ENCODE results near the gene CHM.
"Not testable (repeated sequence)": the region's sequence is repeated elsewhere in the genome, so short reads cannot be mapped to it uniquely, and the experiment has no call there.

Gene CHM

DNA sequence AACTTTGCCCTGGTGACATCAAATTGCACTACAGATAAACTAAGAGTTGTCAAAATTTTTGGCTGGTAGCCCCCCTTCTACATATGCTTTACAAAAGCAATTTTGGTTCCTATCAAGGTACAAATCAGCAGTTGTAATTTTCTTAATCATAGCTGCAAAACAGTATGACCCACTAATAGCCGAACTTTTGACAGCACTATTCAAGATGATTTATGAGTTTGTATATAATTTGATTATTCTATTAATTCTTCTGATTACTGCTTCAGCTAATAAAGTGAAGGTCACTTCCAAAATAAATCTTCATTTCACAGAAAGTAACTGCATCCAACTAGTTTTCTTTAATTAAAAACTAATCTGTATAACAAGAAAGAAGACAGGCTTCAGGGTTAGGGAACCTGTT lies 119.6 kb downstream of the CHM start:
- no peak for DNase-seq (ENCODE audit: low read depth)
- no peak overlapping the region for H3K4me3 ChIP-seq (ENCODE audit: low read depth, low read length)

DNA sequence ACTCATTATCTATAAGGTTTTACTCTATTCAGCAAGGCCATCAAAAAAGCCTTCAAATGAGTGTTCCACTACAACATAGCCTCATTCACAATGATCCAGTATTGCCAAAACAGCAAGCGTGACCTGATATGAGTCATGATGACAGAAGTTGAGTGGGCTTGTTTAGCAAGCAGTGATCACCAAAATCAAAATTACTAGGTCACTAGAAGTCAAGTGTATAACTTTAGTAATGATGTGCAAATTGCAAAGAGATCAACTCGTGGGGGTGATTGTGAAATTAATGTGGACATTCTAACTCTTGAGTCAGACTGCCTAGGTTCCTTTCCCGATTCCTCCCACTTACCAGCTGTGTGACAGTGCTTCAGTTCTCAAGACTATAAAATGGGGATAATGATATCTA lies 124.5 kb downstream of the CHM start:
- no peak overlapping the region for H3K4me3 ChIP-seq (ENCODE audit: low read depth, low read length)
- peak; percentile 74 for DNase-seq (ENCODE audit: low read depth)

DNA sequence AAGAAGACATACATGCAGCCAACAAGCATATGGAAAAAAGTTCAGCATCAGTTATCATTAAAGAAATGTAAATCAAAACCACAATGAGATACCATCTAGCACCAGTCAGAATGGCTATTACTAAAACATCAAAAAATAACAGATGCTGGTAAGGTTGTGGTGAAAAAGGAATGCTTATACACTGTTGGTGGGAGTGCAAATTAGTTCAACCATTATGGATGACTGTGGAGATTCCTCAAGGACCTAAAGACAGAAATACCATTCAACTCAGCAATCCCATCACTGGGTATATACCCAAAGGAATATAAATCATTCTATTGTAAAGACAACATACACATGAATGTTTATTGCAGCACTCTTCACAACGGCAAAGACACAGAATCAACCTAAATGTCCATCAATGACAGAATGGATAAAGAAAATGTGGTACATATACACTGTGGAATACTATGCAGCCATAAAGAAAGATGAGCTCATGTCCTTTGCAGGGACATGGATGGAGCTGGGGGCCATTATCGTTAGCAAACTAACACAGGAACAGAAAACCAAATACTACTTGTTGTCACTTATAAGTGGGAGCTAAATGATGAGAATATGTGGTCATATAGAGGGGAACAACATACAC lies 130.6 kb downstream of the CHM start:
- not testable (repeated sequence) for DNase-seq (ENCODE audit: low read depth); H3K4me3 ChIP-seq (ENCODE audit: low read depth, low read length)

DNA sequence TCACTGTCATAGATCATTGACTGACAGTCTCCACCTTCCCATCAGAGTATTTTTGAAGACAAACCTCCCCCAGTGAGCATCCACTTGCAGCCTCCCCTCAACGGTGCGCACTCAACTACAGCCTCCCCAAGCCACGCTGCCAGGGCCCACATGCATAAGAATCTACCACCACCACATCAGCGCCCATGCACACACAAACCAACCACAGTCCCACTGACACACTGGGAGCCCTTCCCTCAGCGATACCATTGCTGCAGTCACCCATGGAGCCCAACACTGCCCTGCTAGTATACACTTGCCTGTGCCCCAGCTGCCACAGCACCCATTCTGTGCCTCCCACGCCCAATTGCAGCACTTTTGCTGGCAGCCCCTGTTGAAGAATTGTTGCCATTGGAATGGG lies 132.9 kb downstream of the CHM start:
- no peak for DNase-seq (ENCODE audit: low read depth)
- no peak overlapping the region for H3K4me3 ChIP-seq (ENCODE audit: low read depth, low read length)

DNA sequence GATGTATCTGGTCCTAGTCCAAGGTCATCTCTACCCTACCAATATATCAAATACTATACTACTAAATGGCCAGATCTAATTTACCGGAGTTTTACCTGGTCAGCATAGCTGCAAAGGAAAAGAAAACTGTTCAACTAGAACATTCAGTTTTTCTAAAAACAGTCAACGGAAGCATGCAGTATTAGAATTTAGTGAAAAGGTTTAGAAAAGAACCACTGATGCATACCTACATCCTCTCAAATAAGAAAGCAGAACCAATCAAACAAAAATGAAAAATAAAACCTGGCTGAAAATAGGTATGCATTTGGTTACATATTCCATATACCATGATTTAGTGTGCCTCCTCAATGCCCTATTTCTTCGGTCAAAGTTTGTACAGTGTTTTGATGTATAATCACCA lies 140.0 kb downstream of the CHM start:
- DNase-seq (ENCODE audit: low read depth) = no peak
- H3K4me3 ChIP-seq (ENCODE audit: low read depth, low read length) = no peak overlapping the region

DNA sequence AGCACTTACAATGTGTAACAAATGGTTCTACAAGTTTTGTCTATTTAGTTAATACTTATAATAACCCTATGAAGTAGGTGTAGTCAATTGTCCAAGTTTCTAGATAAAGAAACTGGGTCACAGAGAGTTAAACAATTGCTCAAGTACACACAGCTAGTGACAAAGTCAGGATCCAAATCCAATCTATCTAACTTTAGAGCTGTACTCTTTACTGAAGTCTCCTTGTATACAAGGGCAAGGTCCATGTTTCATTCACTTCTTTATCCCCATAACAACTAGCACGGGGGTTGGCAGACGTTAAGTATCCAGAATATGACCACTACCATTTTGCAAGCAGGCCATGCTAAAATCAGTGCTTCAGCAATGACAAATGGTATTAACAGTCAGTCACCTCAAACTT lies 141.0 kb downstream of the CHM start:
- no peak overlapping the region for H3K4me3 ChIP-seq (ENCODE audit: low read depth, low read length)
- DNase-seq (ENCODE audit: low read depth) = no peak

DNA sequence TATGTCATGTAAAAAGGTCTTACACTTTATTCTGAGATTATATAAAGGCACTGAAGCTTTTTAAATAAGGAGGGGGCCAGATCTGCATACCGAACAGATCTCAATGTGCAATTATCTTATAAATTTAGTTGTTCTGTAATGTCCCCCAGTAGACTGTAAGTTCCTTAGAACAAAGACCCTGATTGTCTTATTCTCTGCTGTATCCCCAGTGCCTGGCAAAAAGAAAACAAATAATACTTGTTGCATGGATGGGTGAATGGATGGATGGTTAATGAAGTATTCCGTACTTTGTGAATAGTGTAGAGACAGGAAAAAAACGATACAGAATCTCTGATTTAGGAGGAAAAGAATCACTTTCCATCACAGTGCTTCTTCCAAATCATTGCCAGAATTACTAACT lies 141.5 kb downstream of the CHM start:
- no peak for DNase-seq (ENCODE audit: low read depth)
- no peak overlapping the region for H3K4me3 ChIP-seq (ENCODE audit: low read depth, low read length)

DNA sequence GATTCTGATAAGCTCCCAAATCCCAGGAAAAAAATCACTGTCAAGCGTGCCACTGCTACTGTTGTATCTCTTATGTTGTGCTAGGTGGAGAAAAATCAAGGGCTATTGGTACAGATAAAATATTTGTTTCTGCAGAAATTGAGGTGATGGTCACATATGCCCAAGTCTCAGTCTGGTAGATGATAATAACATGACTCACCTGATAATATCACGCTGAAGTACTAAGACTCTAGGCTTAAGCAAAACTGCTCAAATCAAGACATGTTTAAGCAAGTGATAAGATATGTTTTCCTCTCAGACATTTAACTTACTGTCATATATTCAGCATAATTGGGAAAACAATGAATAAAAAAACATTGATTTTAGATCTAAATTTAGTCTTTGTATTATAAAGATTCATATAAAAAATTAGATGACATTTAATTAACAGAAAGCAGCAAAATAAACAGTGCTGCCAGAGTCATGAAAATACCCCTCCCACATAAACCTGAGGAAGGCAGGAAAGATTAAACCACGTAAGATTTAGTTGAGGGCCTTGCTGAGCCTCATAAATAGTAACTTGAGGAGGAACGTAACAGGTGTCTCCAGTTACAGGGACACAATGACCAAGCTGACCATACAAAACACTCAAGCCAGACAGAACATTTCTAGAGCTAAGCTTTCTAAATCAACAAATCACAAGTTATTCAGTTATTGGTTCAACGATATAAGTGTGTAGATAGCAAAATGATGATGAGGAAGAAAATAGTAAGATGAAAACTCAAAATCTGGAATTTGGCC lies 143.5 kb downstream of the CHM start:
- no peak for DNase-seq (ENCODE audit: low read depth)
- H3K4me3 ChIP-seq (ENCODE audit: low read depth, low read length) = no peak overlapping the region

DNA sequence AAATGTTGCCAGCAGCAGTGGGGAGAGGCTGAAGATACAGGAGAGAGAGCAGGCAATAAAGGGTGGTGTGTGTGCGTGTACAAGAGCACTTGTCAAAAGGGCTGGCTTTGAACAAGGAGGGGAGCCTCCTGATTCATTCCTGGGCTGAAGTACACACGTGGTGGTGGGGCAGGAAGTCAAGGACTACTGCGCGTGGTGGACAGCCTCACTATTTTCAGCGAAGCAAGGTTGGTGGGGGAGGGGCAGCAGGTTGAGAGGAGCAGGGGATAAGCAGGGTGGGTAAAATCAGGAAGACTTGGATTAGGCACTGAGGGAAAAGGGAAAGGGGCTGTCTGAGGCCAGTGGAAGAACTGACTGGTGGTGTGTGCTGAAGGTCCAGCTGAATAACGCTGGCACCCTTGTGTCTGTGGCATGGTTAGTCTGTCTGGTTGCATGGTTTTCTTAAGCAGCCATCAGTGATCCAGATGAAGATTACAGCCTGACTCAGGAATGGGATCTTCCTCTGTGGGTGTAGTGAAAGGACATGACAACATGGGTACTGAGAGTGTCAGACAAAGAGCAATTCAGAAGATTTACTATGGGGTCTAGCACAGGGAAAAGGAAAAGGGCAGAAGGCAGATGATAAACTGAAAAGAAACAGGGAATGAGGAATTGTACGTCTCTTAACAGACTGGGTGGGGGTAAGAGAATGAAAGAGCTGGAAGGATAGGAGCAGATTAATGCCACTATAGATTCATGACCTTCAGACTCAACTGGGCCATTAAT lies 149.8 kb downstream of the CHM start:
- DNase-seq (ENCODE audit: low read depth) = no peak
- H3K4me3 ChIP-seq (ENCODE audit: low read depth, low read length) = no peak overlapping the region

DNA sequence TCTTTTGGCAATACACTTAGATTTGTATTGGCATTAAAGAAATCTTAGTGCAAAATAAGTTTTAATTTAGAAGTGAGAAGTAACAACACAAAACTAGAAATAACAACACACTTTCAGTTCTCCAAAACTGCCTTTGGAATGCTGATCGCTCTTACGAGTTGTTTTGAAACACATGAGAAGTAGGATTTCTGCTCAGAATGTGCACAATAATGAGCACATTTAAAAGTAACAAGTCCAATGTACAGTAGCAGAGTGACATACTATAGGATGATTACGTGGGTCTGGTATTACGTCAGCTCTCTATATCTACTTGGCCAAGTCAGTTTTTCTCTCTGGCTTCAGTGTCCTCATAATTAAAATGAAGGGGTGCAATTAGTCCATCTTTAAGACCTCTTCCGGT lies 164.8 kb downstream of the CHM start:
- no peak for DNase-seq (ENCODE audit: low read depth)
- no peak overlapping the region for H3K4me3 ChIP-seq (ENCODE audit: low read depth, low read length)

DNA sequence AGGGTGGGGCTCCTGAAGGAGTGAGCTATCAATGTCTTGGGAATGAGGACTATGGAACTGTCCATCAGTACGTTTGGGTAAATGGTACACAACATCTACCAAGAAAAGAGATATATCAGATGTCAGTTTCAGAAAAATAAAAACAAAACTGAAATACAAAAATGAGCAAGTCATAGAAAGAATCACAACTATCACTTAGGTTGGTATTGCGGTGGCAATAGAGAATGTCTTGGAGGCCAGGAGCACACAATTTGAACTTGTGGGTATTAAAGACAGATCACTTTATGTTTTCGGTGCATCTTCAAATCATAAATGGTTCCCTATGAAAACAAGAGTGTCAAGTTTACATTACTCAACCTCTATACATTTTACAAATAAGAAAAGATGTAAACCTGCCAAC lies 176.8 kb downstream of the CHM start:
- H3K4me3 ChIP-seq (ENCODE audit: low read depth, low read length) = no peak overlapping the region
- no peak for DNase-seq (ENCODE audit: low read depth)

DNA sequence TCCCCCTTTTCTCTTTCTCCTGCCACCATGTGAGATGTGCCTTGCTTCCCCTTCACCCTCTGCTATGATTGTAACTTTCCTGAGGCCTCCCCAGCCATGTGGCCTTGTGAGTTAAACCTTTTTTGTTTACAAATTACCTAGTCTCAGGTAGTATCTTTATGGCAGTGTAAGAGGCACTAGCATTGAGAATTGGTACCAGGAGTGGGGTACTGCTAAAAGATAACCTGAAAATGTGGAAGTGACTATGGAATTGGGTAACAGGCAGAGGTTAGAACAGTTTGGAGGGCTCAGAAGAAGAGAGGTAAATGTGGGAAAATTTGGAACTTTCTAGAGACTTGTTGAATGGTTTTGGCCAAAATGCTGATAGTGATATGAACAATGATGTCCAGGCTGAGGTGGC lies 182.0 kb downstream of the CHM start:
- no peak overlapping the region for H3K4me3 ChIP-seq (ENCODE audit: low read depth, low read length)
- DNase-seq (ENCODE audit: low read depth) = no peak

DNA sequence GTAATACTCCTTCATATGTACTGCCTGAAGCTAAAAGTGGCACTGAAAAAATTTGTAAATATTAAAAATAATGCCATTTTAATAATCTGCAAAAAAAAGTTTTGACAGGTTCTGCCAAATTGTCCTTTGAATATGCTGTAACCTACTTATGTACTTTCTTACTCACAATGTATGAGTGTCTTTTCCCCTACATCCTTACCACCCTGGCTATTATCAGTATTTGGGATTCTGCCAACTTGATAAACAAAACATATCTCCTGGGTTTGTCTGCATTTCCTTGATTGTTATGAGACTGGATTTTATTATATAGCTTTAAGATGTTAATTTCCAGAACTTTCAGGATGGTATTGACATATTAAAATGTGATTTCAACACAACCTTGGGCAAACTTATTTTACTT lies 187.9 kb downstream of the CHM start:
- no peak for DNase-seq (ENCODE audit: low read depth)
- no peak overlapping the region for H3K4me3 ChIP-seq (ENCODE audit: low read depth, low read length)

DNA sequence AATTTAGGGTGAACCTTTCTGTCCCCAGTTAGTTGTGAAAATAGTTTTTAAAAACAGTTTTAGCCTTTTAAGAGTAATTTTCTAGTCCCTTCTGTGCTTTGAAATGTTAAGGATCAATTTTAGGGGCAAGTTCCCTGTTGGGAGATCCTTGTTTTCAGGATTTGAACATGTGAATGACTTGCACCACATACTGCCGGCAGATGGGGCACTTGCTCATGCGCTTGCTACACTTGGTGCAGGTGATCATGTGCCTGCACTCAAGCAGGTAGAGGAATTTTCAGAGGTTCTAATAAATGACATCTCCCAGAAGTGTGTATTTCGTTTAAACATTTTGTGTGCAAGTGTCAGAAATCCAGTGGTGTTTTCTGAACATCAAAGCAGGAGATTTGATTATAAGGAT lies 195.9 kb downstream of the CHM start:
- no peak for DNase-seq (ENCODE audit: low read depth)
- no peak overlapping the region for H3K4me3 ChIP-seq (ENCODE audit: low read depth, low read length)

DNA sequence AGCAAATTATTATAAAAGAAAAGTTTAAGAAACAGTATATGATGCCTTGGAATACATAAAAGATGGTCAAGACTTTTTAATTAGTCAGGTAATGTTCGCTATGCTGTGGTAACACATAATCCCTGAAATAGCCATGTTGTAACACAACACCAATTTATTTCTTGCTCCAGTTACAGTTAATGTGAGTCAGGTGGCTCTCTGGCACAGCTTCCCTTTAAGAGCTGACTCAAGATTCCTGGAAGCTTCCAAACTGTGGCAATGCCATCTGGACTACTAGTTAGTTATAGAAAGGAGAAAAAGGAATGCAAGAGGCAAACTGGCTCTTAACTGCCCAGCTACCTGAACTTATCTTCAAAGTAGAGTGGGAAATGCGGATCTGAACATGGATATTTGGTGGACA lies 210.5 kb downstream of the CHM start:
- no peak for DNase-seq (ENCODE audit: low read depth)
- no peak overlapping the region for H3K4me3 ChIP-seq (ENCODE audit: low read depth, low read length)

DNA sequence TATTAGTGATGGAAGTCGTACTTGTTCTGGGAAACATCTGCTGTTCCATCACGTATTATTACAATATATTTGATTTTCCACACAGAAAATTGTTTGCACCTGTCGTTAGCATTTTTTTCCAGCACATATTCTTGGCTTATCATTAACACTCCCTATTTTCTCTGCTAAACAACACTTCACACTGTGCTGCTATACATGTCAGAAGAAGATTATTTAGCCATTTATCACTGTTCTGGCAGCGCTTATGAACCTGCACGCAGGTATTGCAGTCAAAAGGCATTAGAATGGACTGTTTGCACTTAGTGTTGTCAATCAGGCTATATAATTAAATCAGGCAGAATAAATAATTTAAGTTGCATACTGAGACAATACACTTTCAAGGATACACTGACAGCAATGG lies 218.6 kb downstream of the CHM start:
- H3K4me3 ChIP-seq (ENCODE audit: low read depth, low read length) = no peak overlapping the region
- no peak for DNase-seq (ENCODE audit: low read depth)

DNA sequence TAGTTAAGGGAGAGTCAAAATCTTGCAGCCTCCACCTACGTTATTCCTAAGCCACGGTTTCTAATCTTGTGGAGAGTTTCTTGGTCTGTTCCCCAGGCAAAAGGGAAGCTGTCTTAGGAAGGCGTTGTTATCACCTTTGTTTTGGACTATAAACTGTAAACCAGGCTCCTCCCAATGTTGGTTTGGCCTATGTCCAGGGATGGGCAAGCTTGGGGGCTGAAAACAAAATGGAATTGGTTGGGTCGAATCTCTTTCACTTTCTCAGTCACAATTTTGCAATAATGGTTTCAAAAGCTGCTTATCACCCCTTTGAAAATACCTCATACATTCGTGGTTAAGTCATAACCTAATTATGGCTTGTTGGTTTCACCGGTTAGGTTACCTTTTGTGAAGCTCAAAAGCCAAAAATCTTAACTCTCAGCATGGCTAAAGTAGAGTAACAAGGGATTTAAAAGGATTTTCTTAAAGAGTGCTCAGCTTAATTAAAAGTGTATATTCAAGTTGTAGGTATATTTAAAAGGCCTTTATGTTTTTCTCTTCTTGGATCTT lies 232.1 kb downstream of the CHM start:
- DNase-seq (ENCODE audit: low read depth) = no peak
- H3K4me3 ChIP-seq (ENCODE audit: low read depth, low read length) = no peak overlapping the region
